Renal cortex interstitium (tissue), 11 donors: ENCODE data around the gene ALDH4A1. TPM values are rescaled to one million over a fixed set of nuclear protein-coding genes. Genes with fewer than 3 reads are reported as not detected.

Experiments used
- DNase-seq, 11 donors: peaks; one replicate each; pipeline ENCODE4 v3.0.0-alpha.2; 2013; ENCODE audit warnings: low read depth in 9 of 11, low spot score in 4 of 11; ENCODE audit errors: extremely low read depth in 1 of 11
- polyA plus RNA-seq, 3 donors: library from polyadenylated mRNA; unstranded; fragments of 120-200 nt; gene quantifications; one replicate each; pipeline ENCODE4 v1.2.1, GENCODE V29; 2013; ENCODE audit not compliant: insufficient read length in 3 of 3

The ALDH4A1 gene
- polyA plus RNA-seq, 3 donors, result 53.6 to 78.8 (median 68.9) TPM

- no peak for DNase-seq
These were observed 41.7 kb upstream of the ALDH4A1 start for GRCh38 chr1:18943914-18944572.

GRCh38 chr1:18943162-18943561 lies 40.8 kb upstream of the ALDH4A1 start:
- DNase-seq, result no peak

- no peak for DNase-seq
These were observed 40.0 kb upstream of the ALDH4A1 start for GRCh38 chr1:18942340-18942739.

- peak in 1 of 11 donors; percentile 61 for DNase-seq
These were observed 39.1 kb upstream of the ALDH4A1 start for GRCh38 chr1:18941221-18942141.

- no peak for DNase-seq
These were observed 38.1 kb upstream of the ALDH4A1 start for GRCh38 chr1:18940303-18941020.

- no peak for DNase-seq
These were observed 37.3 kb upstream of the ALDH4A1 start for GRCh38 chr1:18939398-18940302.

- no peak for DNase-seq
These were observed 36.3 kb upstream of the ALDH4A1 start for GRCh38 chr1:18938707-18939070.

- DNase-seq, result no peak
These were observed 35.8 kb upstream of the ALDH4A1 start for GRCh38 chr1:18938008-18938706.

GRCh38 chr1:18937539-18937938 lies 35.2 kb upstream of the ALDH4A1 start:
- DNase-seq, result no peak

- no peak for DNase-seq
These were observed 34.6 kb upstream of the ALDH4A1 start for GRCh38 chr1:18936814-18937481.

- DNase-seq, result no peak
These were observed 34.1 kb upstream of the ALDH4A1 start for GRCh38 chr1:18936471-18936813.

GRCh38 chr1:18934205-18935000 lies 32.0 kb upstream of the ALDH4A1 start:
- DNase-seq, result no peak

GRCh38 chr1:18932879-18933278 lies 30.5 kb upstream of the ALDH4A1 start:
- no peak for DNase-seq

GRCh38 chr1:18932387-18932786 lies 30.0 kb upstream of the ALDH4A1 start:
- DNase-seq, result no peak

GRCh38 chr1:18931730-18932129 lies 29.4 kb upstream of the ALDH4A1 start:
- no peak for DNase-seq

GRCh38 chr1:18929686-18930085 lies 27.3 kb upstream of the ALDH4A1 start:
- DNase-seq, result no peak

- no peak for DNase-seq
These were observed 26.6 kb upstream of the ALDH4A1 start for GRCh38 chr1:18928985-18929384.
